ENCODE results near the gene ZNF30.
"Not testable (repeated sequence)": the region's sequence is repeated elsewhere in the genome, so short reads cannot be mapped to it uniquely, and the experiment has no call there.

Gene ZNF30

DNA sequence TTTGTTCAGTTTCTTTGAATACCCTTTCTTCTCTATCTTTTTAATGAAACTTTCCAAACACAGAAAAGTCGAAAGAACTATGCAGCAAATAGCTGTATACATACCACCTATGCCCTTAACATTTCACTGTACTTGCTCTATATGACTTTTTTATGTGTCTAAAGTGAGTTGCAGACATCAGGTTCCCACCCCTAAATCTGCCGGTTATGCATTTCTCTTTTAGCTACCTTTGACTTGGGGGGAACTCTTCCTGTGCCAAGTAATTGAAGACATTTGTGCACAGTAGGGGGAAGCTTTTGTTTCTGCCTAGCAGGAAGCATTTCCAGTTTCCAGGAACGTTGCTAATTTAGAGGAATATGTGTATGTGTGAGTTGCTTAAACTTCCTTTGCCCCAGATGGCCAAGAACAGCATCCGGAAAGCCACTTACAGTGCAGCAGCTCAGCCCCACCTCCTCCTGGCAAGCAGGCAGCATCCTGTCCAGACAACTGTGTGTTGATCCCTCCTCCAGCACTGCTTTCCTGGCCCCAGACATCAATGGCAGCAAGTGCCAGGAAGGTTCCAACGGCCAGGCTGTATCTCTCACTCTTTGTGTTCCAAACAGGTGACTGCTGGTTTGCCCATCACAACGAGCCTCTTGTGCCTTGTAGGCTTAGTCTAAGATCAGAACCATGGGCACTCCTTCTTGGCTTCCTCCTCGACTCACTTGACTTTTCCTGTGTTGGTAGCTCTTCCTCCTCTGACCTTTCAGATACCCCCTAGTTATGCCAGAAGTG is 58.7 kb downstream of the ZNF30 start:
- DNase-seq (ENCODE audit: low read depth in 2 of 2, low spot score in 1 of 2): no peak

DNA sequence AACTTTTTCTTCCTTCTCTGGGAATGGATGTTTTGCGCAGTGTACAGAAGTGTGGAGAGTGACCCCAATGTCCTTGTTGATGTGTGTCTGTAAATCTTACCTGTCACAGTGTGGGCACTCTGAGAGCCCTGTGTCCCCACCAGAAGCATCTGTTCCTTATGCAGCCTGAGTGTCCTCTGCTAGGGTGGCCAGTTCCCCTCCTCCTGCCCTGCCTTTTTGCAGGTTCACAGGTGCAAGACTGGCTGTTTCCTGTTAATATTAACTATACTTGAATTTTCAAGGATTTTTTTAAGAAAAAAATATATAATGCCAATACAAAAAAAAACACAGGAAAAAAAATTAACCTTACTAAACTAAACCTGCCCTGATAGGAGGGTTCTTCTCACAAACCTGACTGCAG is 61.4 kb downstream of the ZNF30 start:
- no peak for DNase-seq (ENCODE audit: low read depth in 2 of 2, low spot score in 1 of 2)

DNA sequence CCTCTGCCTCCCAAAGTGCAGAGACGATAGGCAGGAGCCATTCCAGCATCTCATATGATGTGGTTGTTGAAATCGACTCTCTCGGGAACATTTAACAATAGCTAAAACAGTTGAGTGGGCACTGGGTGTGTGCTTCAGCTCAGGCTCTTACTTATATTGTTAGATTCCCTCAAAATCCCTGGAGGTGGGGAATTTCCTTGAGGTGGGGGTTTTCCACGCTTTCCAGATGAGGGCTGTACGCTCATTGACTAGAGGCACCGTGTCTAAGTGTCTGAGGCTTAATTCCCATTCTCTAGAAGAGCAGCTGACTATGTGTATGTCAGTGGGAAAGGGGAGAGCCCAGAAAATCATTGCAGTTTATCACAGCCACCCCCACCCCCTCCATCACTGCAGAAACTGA is 62.6 kb downstream of the ZNF30 start:
- DNase-seq (ENCODE audit: low read depth in 2 of 2, low spot score in 1 of 2): no peak

DNA sequence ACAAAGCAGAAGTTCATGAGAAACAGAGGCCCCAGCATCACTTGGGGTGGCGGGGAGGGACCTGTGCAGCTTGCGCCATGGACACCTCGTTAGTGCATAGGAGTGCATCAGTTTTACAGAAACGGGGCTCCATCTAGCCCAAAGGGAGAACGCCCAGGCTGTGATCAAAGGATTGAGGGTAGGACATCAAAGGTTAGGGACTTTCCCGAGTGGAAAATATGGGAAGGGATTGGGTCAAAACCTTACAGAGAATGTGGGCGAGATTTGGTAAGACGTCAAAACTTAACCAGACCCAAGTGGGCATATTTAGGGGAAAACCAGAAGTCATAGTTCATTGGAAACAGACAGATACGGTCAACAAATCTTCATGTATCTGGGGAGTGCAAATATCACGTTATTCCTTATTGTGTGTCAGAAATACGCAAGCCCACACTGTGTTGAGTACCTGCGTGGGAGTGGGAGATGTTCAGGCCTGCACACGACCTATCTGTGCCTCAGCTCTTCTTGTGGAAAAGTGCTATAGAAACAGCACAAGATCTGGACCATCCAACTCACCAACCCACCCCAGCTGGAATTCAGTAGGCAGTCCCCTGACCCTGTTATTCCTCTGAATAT is 64.0 kb downstream of the ZNF30 start:
- no peak for DNase-seq (ENCODE audit: low read depth in 2 of 2, low spot score in 1 of 2)

DNA sequence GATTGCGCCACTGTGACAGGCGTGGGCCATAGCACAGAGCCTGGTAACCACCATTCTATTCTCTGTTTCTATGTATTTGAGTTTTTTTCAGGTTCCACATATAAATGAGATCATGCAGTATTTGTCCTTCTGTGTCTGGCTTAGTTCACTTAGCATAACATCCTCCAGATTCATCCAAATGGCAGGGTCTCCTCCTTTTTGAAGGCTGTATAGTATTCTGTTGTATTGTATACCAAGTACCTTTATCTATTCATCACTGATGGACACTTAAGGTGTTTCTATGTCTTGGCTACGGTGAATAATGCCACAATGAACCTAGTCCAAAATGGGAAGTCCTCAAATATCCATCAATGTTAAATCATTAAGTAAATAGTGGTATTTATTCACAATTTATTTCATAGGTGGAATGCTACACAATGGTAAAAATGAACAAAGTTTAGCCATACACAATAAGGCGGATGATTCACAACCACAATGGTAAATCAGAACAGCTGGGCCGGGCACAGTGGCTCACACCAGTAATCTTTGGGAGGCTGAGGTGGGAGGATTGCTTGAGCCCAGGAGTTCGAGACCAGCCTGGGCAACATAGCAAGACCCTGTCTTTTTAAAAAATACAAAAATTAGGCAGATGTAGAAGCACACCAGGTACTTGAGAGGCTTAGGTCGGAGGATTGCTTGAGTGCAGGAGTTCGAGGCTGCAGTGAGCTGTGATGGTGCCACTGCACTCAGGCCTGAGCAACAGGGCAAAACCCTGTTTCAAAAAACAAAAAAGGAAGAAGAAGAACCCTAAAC is 65.0 kb downstream of the ZNF30 start:
- no peak for DNase-seq (ENCODE audit: low read depth in 2 of 2, low spot score in 1 of 2)

DNA sequence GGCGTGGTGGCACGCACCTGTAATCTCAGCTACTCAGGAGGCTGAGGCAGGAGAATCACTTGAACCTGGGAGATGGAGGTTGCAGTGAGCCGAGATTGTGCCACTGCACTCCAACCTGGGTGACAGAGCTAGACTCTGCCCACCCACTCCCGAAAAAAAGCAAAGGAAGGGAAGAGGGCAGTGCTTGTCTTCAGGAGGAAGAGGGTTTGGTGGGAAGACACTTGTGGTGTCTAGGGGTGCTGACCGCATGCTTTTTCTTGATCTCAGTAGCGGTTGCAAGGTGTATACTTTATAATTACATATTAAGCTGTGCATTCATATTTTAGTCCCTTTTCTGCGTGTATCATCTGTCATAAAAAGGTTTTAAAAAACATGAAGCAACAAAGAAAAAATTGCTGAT is 65.9 kb downstream of the ZNF30 start:
- not testable (repeated sequence) for DNase-seq (ENCODE audit: low read depth in 2 of 2, low spot score in 1 of 2)

DNA sequence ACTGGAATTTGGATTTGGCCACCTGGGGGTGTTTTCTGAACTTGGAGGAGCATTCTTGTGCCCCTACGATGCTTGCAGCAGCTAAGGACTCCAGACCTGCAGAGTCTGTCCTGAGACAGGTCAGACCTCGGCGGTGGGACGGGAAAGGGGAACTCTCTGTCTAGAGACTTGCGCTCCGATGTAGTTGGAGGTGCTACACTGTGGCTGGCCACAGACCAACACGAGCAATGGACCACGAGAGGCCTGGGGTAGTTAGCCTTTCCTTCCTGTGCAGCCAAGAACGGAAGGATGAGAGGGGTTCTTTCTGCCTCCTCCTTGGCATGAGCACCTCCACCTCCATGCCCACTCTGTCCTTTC is 67.6 kb downstream of the ZNF30 start:
- no peak for DNase-seq (ENCODE audit: low read depth in 2 of 2, low spot score in 1 of 2)
